SKM-1 (cell line): ENCODE results near the gene KIF3B.
"Not testable (repeated sequence)": the region's sequence is repeated elsewhere in the genome, so short reads cannot be mapped to it uniquely, and the experiment has no call there.

Source experiments
- DNase-seq: peaks from one replicate; lab custom pipeline; 2025; ENCODE audit not compliant: unreplicated experiment; lab: John Stamatoyannopoulos, UW

The KIF3B gene

GRCh38 chr20:32292548-32292947 lies 15.1 kb downstream of the KIF3B start:
- DNase-seq = no peak

- no peak for DNase-seq
These were observed 16.6 kb downstream of the KIF3B start for GRCh38 chr20:32294071-32294470.

GRCh38 chr20:32296412-32296811 lies 19.0 kb downstream of the KIF3B start:
- DNase-seq = no peak

GRCh38 chr20:32296819-32297420 lies 19.5 kb downstream of the KIF3B start:
- no peak for DNase-seq

- no peak for DNase-seq
These were observed 20.0 kb downstream of the KIF3B start for GRCh38 chr20:32297439-32297838.

- no peak for DNase-seq
These were observed 23.2 kb downstream of the KIF3B start for GRCh38 chr20:32300647-32301046.

- no peak for DNase-seq
These were observed 24.5 kb downstream of the KIF3B start for GRCh38 chr20:32301719-32302506.

GRCh38 chr20:32302507-32302872 lies 25.0 kb downstream of the KIF3B start:
- DNase-seq = no peak

GRCh38 chr20:32304131-32304746 lies 26.8 kb downstream of the KIF3B start:
- no peak for DNase-seq

GRCh38 chr20:32312718-32313424 lies 35.4 kb downstream of the KIF3B start:
- no peak for DNase-seq

GRCh38 chr20:32314768-32315167 lies 37.3 kb downstream of the KIF3B start:
- no peak for DNase-seq

- no peak for DNase-seq
These were observed 37.9 kb downstream of the KIF3B start for GRCh38 chr20:32315399-32315798.

GRCh38 chr20:32315891-32316290 lies 38.4 kb downstream of the KIF3B start:
- DNase-seq = no peak

GRCh38 chr20:32316667-32317066 lies 39.2 kb downstream of the KIF3B start:
- no peak for DNase-seq

- no peak for DNase-seq
These were observed 41.6 kb downstream of the KIF3B start for GRCh38 chr20:32319100-32319499.

- no peak for DNase-seq
These were observed 42.9 kb downstream of the KIF3B start for GRCh38 chr20:32320305-32320704.

- DNase-seq = no peak
These were observed 43.9 kb downstream of the KIF3B start for GRCh38 chr20:32321390-32321789.

GRCh38 chr20:32322260-32322659 lies 44.8 kb downstream of the KIF3B start:
- DNase-seq = not testable (repeated sequence)

GRCh38 chr20:32323761-32324160 lies 46.3 kb downstream of the KIF3B start:
- not testable (repeated sequence) for DNase-seq

GRCh38 chr20:32325706-32326503 lies 48.5 kb downstream of the KIF3B start:
- no peak for DNase-seq

GRCh38 chr20:32326504-32326845 lies 49.0 kb downstream of the KIF3B start:
- DNase-seq = no peak
